ELR (cell line): ENCODE measurements around the gene TNS1.
A peak's percentile ranks its signal among the peaks of the same experiment; 100 is the strongest.

Source experiments
- DNase-seq: peaks from one replicate; pipeline ENCODE4 v3.0.0-alpha.2; 2015; ENCODE audit warnings: low read depth

Gene TNS1

DNA sequence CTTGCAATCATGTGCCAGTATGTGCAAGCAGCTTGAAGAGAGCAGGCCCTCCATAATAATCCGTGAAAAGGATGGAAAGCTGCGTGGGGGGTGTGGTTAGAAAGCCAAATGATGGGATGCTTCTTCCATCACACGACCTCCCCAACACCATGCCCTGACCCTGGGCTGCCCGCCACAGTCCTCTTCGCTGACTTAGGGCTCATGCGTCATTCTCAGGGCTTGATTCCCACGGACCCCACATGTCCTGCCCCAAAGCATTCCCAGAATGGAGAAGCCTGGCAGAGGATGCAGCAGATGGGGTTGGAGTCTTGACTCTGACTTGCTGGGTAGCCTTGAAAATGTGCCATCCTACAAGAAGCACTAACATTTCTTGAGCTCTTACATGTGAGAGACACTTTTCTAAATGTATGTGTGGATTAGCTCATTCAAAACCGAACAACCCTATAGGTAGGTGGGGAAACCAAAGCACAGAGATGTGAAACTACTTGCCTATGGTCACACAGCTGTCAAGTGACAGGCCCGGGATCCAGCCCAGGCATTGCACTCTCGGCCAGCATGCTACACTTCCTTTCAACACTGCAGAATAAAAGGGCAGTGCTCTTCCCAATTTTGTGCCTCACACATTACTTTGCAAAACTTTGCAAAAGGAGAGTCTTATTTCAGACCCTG, 3.7 kb downstream of the TNS1 start:
- no peak for DNase-seq

DNA sequence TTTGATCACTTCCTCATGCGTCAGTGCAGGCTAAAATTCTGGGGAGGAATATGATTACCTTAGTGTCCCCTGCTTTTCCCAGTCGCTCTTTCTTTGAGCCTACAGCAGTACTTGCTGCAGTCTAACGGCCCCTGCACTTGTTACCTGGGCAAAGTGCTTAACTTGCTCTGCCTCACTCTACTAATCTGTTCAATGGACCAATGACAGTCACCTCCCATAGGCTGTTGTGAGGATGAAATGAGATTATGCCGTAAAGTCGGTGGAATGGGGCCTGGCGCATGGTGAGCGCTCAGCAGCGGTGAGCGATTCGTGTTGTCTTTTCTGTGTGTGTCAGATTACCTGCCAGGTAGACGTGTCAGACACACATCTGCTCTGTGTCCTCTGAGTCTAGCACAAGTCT, 5.3 kb downstream of the TNS1 start:
- no peak for DNase-seq

DNA sequence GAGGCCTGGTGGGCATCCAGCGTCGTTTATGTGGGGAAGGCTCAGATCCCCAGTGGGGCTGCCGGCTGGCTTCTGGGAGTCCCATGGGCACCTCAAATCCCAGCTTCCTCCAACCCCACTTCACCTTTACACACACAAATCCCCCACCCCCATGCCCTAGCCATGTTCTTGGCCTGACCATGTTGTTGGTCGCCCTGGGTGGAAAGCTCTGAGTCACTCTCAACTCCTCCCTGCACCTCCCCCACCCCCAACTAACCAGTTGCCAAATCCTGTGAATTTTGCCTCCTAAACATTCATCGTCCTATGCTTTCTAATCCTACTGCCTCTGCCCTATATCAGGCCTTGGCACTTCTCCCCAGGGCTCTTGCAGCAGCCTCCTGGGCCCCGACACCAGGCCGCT, 6.4 kb downstream of the TNS1 start:
- DNase-seq = peak; percentile 47

DNA sequence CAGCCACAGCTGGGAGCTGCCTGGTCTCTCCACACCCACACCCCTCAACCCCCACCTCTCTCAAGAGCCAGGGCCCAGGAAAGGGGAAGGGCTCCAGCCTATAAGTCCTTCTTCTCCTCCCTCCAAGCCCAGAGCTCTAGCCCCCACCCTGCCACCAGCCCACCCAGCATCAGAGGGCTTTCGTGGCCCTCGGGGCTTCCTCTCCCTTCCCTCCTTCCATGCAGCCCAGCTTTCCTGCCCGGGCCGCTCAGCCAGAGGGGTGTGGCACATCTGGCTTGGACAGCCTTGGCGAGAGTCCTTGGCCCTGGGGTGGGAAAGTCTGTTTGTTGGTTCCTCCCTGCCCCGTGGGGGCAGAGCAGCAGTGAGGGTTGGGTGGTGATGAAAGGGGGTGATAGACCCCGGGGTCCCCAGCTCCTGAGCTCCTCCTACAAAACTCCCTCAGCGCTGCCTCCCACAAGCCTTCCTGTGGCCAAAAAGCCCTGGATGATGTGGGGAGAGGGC, 7.0 kb downstream of the TNS1 start:
- no peak for DNase-seq

DNA sequence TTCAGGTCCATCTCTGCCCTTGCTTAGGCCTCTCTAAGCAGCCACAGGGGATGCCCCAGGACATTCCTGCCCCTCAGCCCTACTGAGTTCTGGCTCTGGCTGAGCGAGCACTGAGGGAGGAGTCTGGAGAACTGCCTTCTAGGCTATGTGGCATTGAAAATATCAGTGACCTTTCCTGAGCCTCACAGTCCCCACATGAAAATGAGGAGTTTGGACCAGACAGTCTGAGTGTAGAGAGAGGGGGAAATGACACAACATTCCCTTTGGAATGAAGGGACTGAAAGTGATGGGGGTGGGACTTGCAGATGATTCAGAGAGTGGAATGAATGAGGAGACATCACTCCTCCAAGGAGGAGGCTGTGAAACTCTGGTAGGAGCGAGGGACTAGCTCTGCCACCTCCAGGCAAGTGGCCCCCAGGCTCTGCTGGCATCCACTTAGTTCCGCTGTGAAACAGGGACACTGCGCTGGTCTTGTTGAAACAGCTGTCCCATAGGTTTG, 8.0 kb downstream of the TNS1 start:
- DNase-seq = peak; percentile 83

DNA sequence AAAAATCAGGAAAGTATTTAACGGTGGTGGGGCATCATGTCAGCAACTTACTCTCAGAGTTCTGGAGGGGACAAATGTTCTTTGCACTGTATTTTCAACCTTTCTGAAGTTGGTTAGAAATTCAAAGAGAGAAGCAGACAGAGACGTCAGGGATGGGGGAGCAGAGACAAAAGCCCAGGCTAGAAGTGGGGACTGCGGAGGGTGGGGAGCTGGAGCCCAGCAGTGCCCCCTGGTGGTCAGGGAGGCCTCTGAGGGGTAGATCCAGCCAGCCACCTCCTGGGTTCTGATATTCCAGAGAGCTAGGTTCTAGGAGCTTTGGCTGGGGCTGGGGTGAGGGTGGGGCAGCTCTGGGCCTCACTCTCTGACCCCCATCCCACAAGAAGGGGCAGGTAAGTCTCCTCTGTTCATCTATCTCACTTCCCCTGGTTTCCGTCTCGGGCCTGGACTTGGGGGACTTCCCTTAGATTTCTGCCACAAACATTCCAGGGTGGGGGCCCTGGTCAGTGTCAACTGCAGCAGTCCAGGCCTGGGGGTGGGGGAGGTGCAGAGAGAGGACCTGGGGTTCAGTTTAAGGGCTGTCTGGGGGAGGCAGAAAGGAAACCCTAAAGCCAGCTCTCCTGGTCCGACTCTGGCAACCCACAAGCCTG, 8.9 kb downstream of the TNS1 start:
- peak; percentile 50 for DNase-seq

DNA sequence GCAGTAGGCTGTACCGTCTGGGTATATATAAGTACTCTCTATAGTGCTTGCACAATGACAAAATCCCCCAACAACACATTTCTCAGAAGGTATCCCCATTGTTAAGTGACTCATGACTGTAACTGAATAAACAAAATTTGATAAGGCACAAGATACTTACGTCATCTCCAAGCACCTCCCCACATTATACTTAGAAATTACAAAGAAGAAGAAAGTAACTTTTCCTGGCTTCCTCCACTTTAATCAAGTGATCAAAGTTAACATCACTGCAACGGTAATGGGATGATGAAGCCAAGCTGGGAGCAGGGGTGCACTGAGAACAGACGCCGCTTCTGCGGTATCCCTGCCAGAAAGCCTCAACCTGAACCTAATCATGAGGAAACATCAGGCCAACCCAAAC, 9.7 kb downstream of the TNS1 start:
- peak; percentile 54 for DNase-seq

DNA sequence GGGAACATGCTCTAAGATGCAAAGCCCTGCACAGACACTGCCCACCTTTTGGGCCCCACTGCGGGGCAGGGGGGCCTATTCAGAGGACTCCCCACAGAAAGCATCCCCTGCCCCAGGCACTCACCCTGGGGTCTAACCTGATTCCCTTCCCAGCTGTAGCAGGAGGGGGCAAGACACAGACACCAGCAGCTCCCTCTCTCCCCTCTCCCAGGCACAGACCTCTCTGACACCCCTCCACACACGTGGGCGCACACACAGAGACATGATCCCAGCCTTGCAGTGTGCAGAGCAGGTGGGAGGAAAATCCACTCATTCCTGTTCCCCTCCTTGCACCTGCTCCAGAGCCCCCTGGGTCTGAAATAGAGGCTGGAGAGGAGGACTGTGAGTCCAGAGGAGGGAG, 10.7 kb downstream of the TNS1 start:
- no peak for DNase-seq

DNA sequence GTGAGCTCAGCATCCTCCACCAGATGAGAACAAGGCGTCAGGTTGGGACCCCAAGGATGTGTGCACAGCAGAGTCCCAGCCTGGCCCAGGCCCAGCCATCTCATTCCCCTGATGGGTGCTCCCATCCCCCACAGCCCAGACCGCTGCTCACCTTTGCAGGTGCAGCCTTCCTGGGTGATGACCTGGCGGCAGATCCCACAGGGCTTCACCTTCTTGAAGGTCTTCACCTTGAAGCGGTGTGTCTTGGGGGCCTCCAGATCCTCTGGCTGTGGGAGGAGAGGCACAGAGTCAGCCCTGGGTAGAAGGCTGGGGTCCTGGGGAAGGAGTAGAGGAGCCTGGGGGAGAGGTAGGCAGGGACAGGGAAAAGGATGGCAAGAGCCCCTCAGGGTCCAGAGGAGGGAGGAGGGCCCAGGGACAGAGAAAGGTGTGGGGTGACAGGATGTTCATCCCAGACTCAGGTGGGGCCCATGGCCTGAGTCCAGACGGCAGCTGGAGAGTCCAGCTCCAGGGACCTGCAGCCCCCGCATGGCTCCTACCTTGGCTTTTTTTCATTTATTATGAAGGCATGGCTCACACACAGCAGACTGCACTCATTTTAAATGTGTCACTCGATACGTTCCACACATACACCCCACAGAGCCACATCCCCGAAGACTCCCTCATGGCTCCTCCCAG, 11.9 kb downstream of the TNS1 start:
- no peak for DNase-seq

DNA sequence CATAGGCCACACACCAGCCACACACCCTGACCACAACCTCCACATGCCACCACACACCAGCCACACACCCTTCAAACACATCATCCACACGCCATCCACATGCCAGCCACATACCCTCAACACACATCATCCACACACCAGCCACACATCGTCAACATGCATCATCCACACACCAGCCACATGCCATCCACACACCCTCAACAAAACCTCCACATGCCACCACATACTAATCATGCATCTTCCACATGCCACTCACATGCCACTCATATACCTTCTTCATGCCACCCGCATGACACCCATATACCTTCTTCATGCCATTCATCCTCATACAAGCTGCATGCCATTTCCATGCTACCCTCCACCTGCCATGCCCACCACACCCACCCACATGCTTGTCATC, 12.4 kb downstream of the TNS1 start:
- no peak for DNase-seq

DNA sequence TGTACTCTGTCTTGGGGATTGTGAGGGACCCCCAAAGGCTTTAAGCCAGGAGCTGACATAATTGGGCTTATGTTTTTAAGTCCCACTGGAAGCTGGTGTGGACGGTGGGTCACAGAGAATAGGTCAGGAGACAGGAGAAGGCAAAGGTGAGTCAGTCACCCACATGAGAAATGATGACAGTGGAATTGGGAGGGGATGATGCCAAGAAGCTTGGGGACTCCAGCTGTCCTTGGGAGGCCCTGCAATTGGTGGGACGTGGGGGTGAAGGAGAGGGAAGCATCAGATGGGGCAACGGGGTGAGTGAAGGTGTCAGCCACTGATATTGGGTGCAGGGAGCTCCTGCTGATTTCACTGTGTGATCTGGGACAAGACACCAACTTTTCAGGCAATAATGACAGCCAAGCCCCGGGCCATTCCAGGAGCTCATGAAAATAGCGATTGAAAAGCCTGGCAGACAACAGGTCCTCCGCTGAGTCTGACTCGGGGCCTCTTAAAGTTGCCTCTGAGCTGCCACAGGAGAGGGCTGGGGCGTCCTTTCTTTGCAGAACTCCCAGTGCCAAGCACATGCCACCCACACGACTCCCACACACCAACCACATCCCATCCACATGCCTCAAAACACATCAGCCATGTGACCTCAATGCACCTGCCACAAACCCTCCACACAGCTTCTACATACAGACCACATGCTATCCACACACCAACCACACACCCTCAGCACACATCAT, 13.4 kb downstream of the TNS1 start:
- DNase-seq = no peak

DNA sequence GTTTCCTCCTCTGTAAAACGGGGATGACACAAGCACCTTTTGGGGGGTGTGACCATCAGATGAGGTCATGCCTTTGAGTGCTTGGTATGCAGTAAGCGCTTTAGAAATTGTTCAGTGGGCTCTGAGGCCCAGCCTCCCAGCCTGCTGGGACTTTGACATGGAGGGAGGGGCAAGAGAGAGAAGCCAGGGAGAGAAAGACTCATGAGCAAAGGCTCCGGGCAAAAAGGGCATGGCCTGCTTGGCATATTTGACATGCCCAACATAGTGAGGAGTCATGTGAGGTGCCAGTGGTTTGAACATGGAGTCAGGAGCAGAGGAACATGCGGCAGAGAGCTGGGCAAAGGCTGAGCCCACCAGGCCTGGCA, 14.0 kb downstream of the TNS1 start:
- no peak for DNase-seq

DNA sequence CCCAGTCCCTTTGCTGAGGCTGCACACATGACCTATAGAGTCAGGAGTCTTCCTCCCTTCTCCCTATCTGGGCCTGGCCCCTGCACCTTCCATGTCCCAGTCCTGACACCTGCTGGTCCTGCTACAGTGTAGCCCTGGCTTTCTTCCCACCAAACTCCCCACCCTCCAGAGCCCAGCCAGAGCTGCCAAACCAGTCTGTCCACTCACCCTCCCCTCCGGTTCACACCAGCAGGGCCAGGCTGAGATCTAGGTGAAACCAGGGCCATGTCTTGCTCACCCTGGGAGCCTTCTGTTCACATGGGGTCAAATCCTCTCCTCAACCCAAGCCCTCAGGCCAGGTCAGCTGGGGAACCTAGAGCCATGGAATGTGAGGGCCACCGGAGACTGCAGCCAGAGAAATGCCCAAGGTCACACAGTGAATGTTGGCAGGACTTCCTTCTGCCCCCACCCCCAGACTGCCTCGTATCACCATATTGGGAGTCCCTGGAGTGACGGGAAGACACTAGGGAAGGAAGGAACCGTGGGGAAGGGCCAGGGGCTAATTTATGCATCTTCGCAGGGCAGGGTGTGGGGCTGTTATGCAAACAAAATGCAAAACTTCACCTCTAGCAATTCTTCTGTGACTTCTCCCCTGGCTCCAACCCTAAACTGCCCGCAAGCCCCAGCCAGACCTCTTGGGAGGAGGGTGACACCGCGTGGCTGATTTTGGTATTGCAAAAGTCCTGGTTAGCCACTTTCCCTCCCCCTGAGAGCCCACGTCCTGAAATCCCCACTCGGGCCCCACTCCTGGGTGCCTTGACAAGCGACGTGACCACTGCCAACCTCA, 14.6 kb downstream of the TNS1 start:
- DNase-seq = peak; percentile 76

DNA sequence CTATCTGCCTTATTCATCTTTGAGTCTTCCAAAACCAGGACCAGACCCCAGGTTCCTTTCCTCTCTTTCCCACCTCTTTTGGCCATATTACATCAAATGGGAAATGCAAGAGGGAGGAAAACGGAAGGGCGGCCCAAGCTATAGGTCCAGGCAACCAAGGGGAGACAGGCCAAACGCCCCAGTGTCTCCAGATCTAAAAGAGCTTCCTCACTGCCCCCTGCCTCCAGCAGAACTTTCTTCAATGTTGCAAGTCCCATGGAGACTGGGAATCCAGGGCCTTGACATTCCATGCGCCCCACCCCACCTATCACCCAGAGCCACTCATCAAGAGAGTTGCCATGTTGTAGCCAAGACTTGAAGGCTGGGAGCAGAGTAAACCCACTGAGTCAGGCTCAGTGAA, 15.4 kb downstream of the TNS1 start:
- DNase-seq = no peak

DNA sequence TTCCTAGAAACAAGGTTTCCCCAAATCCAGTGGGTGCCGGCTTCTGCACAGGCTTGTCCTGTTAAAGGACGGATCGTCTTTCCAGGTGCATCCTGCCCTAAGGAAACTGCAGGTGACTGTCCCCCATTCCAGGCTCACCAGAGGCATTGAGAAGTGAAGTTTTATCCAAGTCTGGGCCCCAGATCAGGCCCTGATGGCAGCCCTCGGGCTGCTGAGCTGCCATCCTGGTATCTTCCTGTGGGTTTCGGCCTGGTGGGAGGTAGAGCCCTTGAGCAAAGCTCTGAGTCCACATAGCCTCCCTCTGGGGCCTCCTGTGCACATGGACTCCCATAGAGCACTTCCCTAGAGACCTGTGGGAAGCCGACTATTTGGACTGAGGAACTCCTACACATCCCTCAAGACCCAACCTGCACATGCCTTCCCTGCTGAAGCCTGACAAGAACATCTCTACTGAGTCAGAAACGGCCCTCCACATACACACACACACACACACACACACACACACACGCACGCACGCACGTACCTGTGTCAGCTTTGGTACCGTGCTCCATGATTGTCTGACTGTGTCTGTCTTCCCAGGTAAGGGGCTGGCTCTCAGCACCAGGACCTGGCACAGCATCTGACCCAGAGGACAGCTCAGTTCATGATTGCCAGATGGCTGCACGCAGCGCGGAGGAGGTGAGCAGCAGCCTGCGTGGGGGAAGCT, 16.4 kb downstream of the TNS1 start:
- no peak for DNase-seq

DNA sequence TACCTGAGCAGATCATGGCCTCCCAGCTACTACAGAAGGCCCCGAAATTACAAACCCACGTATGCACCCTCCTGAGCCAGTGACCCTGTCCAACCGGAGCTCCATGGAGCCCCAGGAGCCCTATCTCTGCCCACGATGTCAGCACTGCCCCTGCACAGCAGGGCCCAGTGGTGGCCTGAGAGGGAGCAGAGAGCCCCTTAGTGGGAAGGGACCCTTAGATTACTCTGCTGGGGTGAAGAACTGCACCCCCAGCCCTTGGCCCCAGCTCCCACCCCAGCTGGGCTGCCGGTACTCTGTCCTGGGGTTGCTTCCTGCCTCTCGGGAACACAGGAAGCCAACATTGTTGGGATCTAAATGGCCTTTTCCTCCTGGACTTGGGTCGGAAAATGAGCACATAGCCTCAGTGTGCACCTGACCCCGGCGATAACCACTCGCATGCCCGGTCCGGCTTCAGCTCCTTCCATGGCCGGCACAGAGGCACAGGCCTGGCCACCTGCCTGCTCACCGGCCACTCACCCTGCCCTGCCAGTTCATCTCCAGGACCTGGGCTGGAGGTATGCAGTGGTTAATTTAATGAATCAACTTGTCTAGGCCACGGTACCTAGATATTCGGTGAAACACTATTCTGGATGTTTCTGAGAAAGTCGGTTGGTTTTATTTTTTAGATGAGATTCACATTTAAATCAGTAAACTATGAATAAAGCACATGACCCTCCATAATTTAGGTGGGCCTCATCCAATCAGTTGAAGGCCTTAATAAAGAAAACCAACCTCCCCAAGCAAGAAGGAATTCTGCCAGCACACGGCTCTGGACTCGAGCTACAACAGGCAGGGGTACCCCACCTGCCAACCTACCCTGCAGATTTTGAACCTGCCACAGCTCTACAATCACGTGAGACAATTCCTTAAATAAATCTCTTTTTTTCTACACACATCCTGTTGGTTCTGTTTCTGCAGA, 19.2 kb downstream of the TNS1 start:
- no peak for DNase-seq

DNA sequence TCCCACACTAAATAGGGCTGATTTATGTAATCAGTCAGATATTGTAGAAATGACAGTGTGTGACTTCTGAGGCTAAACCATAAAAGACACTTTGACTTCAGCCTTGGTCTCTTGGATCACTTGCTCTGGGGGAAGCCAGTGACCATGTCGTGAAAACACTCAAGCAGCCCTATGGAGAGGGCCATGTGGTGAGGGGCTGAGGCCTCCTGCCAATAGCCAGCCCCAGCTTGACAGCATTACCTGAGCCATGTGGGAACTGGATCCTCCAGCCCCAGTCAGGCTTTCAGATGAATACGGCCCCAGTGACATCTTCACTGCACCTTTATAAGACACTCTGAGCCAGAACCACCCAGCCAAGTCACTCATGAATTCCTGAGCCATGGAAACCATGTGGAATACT, 20.8 kb downstream of the TNS1 start:
- no peak for DNase-seq

DNA sequence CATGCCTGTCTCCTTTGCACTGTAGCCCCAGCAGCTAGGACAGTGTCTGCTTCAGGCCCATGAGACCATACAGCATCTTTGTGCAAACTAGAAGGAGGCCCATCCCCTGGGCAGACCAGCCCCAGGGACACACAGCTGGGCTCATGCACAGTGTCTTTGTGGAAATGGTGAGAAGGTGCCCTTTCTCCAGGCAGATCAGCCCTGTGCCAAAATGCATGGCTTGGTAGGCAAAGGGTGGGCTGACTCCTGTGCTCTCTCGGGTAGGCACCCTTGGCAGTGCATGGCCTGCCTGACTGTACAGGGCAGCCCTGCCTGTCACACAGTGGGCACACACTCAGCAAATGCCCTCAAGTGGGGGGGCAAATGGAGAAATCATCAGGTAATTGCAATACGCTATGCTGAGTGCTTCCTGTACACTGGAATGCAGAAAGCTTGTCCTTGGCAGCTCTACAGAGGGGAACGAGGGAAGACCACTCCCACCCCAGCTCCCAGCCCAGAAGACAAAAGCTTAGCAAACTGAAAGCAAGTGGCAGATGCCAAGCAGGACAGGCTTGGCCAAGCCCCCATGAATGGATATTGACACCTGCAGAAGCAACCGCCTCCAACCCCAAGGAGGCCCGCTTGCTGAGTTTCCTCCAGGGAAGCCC, 21.6 kb downstream of the TNS1 start:
- DNase-seq = no peak

DNA sequence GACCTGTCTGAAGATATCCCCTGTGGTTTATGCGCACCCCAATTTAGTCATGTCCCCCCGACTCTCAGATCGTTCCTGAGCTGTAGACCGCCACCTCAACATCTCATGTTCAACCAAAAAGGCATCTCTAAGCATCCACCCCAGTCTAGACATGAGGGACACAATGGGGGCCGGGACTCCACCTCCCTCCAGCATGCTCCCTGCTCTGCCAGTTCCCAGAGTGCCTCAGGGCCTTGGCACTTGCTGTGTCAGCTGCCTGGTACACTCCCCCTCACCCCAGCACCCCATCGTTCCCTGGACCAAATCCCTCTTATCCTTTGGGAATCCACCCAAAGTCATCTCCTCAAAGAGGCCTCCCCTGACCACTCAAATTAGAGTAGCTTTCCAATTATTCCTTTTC, 22.2 kb downstream of the TNS1 start:
- no peak for DNase-seq
